WTC11 (cell line): ENCODE data around the gene KRTAP5-3. TPM values are rescaled to one million over a fixed set of nuclear protein-coding genes. Genes with fewer than 3 reads are reported as not detected.

Experiments used
- ATAC-seq: fragments of 200-7000 bp; cut with Tn5 transposase; 2 replicates; pipeline ENCODE4 v1.10.0; 2021; ENCODE audit warnings: mild to moderate bottlenecking, moderate library complexity
- CTCF ChIA-PET: fragments of 300-600 bp; sonication (Branson Sonifier 250); formaldehyde crosslinking; loops from one replicate; lab custom pipeline; 2021; ENCODE audit warnings: antibody characterized with exemption; lab: Charles Lee
- POLR2A ChIA-PET: fragments of 350-600 bp; sonication (Branson Sonifier 250); formaldehyde crosslinking; loops from one replicate; lab custom pipeline; 2021; ENCODE audit warnings: antibody characterized with exemption; lab: Charles Lee
- DNase-seq: peaks from one replicate; pipeline ENCODE4 v3.0.0; 2021; ENCODE audit warnings: low spot score
- H3K27ac Mint-ChIP-seq: 2 replicates; pipeline ENCODE4 v1.8.0; 2021; ENCODE audit warnings: mixed read lengths
- H3K27me3 Mint-ChIP-seq: 2 replicates; pipeline ENCODE4 v1.8.0; 2021; ENCODE audit warnings: low read depth, mild to moderate bottlenecking, moderate library complexity, mixed read lengths
- H3K36me3 Mint-ChIP-seq: 2 replicates; pipeline ENCODE4 v1.8.0; 2021; ENCODE audit warnings: mixed read lengths
- H3K4me1 Mint-ChIP-seq: 2 replicates; pipeline ENCODE4 v1.8.0; 2022; ENCODE audit warnings: mixed read lengths
- H3K4me3 Mint-ChIP-seq: 2 replicates; pipeline ENCODE4 v1.8.0; 2021; ENCODE audit warnings: mild to moderate bottlenecking, moderate library complexity, mixed read lengths
- H3K9me3 Mint-ChIP-seq: 2 replicates; pipeline ENCODE4 v1.8.0; 2021; ENCODE audit warnings: mixed read lengths
- CREB1 ChIP-seq: sonication (generic); formaldehyde crosslinking; IDR thresholded peaks from 2 replicates; pipeline ENCODE4 v1.8.0; 2023; ENCODE audit warnings: mild to moderate bottlenecking, missing genetic modification reagents
- ELF4 ChIP-seq: sonication (generic); formaldehyde crosslinking; IDR thresholded peaks from 2 replicates; pipeline ENCODE4 v1.8.1; 2022; ENCODE audit warnings: low read depth, mild to moderate bottlenecking, moderate library complexity, missing genetic modification reagents
- FOXP1 ChIP-seq: sonication (generic); formaldehyde crosslinking; IDR thresholded peaks from 2 replicates; pipeline ENCODE4 v1.8.0; 2022; ENCODE audit warnings: missing genetic modification reagents, mild to moderate bottlenecking, moderate library complexity, borderline replicate concordance
- IRF2 ChIP-seq: sonication (generic); formaldehyde crosslinking; IDR thresholded peaks from 2 replicates; pipeline ENCODE4 v1.8.0; 2022; ENCODE audit warnings: low read depth, missing genetic modification reagents, borderline replicate concordance
- JAZF1 ChIP-seq: fragments of 250-450 bp; sonication (Bioruptor Pico); IDR thresholded peaks from 2 replicates; pipeline ENCODE4 v1.9.0; 2021; ENCODE audit warnings: moderate library complexity, mild to moderate bottlenecking, inconsistent platforms
- NR3C1 ChIP-seq: sonication (generic); formaldehyde crosslinking; conservative IDR thresholded peaks from 2 replicates; pipeline ENCODE4 v1.8.1; 2023; ENCODE audit warnings: low read depth, mild to moderate bottlenecking, missing genetic modification reagents
- RELA ChIP-seq: sonication (generic); formaldehyde crosslinking; IDR thresholded peaks from 2 replicates; pipeline ENCODE4 v1.8.1; 2022; ENCODE audit warnings: missing genetic modification reagents, mild to moderate bottlenecking, borderline replicate concordance
- RORB ChIP-seq: fragments of 250-450 bp; sonication (Bioruptor Pico); IDR thresholded peaks from 2 replicates; pipeline ENCODE4 v1.9.0; 2021; ENCODE audit warnings: mild to moderate bottlenecking
- SP1 ChIP-seq: sonication (generic); formaldehyde crosslinking; conservative IDR thresholded peaks from 2 replicates; pipeline ENCODE4 v1.8.1; 2022; ENCODE audit warnings: missing genetic modification reagents
- ZNF219 ChIP-seq: sonication (generic); formaldehyde crosslinking; IDR thresholded peaks from 2 replicates; pipeline ENCODE4 v1.8.0; 2023; ENCODE audit warnings: missing genetic modification reagents, mild to moderate bottlenecking, borderline replicate concordance
- ZNF232 ChIP-seq: sonication (generic); formaldehyde crosslinking; IDR thresholded peaks from 2 replicates; pipeline ENCODE4 v1.8.0; 2022; ENCODE audit warnings: mild to moderate bottlenecking, missing genetic modification reagents
- total RNA-seq: library from RNA; stranded (reverse); gene quantifications from 3 replicates; pipeline ENCODE4 v1.2.3, GENCODE V29; 2021
- TF ChIP-seq, protein P1 (sequence below): sonication (generic); formaldehyde crosslinking; conservative IDR thresholded peaks from 2 replicates; pipeline ENCODE4 v1.8.1; 2023; ENCODE audit warnings: mild to moderate bottlenecking, low read depth, missing genetic modification reagents, moderate library complexity
- TF ChIP-seq, protein P2 (sequence below): sonication (generic); formaldehyde crosslinking; IDR thresholded peaks from 2 replicates; pipeline ENCODE4 v1.8.1; 2023; ENCODE audit warnings: mild to moderate bottlenecking, missing genetic modification reagents, moderate library complexity
- TF ChIP-seq, protein P3 (sequence below): sonication (generic); formaldehyde crosslinking; IDR thresholded peaks from 2 replicates; pipeline ENCODE4 v1.8.1; 2023; ENCODE audit warnings: mild to moderate bottlenecking, missing genetic modification reagents
- TF ChIP-seq, protein P4 (sequence below): sonication (generic); formaldehyde crosslinking; IDR thresholded peaks from 2 replicates; pipeline ENCODE4 v1.8.0; 2023; ENCODE audit warnings: missing genetic modification reagents
- TF ChIP-seq, protein P5 (sequence below): sonication (generic); formaldehyde crosslinking; IDR thresholded peaks from 2 replicates; pipeline ENCODE4 v1.8.0; 2023; ENCODE audit warnings: missing genetic modification reagents, mild to moderate bottlenecking, borderline replicate concordance
- TF ChIP-seq, protein P6 (sequence below): fragments of 250-450 bp; sonication (Bioruptor Pico); IDR thresholded peaks from 2 replicates; pipeline ENCODE4 v1.9.0; 2021; ENCODE audit warnings: mild to moderate bottlenecking
- TF ChIP-seq, protein P7 (sequence below): sonication (generic); formaldehyde crosslinking; IDR thresholded peaks from 2 replicates; pipeline ENCODE4 v1.8.0; 2022; ENCODE audit warnings: mild to moderate bottlenecking, missing genetic modification reagents
- TF ChIP-seq, protein P8 (sequence below): sonication (generic); formaldehyde crosslinking; IDR thresholded peaks from 2 replicates; pipeline ENCODE4 v1.8.1; 2022; ENCODE audit warnings: missing genetic modification reagents, borderline replicate concordance

Gene KRTAP5-3
- total RNA-seq, 1 experiment from 2014 or later: not detected

DNA sequence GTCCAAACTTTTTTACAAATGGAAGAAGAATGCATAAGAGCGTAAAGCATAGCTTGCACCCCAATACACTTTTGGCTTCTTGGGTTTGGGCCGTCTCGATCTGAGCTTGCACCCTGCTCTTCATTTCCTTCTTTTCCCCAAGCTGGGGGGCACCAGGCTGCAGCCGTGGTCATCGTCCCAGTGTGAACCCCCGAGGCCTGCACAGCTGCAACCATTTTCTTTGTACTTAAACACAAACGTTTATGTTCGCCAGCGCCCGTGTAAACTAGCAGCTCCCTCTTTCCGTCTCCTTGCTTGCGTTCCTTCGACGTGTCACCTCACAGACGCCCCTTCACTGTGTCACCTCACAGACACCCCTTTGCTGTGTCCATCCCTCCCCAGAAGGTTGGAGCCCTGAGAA is 31.4 kb upstream of the KRTAP5-3 start:
- TF ChIP-seq, protein P1, sequence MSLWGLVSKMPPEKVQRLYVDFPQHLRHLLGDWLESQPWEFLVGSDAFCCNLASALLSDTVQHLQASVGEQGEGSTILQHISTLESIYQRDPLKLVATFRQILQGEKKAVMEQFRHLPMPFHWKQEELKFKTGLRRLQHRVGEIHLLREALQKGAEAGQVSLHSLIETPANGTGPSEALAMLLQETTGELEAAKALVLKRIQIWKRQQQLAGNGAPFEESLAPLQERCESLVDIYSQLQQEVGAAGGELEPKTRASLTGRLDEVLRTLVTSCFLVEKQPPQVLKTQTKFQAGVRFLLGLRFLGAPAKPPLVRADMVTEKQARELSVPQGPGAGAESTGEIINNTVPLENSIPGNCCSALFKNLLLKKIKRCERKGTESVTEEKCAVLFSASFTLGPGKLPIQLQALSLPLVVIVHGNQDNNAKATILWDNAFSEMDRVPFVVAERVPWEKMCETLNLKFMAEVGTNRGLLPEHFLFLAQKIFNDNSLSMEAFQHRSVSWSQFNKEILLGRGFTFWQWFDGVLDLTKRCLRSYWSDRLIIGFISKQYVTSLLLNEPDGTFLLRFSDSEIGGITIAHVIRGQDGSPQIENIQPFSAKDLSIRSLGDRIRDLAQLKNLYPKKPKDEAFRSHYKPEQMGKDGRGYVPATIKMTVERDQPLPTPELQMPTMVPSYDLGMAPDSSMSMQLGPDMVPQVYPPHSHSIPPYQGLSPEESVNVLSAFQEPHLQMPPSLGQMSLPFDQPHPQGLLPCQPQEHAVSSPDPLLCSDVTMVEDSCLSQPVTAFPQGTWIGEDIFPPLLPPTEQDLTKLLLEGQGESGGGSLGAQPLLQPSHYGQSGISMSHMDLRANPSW: no peak
- TF ChIP-seq, protein P2, sequence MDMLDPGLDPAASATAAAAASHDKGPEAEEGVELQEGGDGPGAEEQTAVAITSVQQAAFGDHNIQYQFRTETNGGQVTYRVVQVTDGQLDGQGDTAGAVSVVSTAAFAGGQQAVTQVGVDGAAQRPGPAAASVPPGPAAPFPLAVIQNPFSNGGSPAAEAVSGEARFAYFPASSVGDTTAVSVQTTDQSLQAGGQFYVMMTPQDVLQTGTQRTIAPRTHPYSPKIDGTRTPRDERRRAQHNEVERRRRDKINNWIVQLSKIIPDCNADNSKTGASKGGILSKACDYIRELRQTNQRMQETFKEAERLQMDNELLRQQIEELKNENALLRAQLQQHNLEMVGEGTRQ (CRISPR knock-in tag): no peak
- TF ChIP-seq FOXP1 (CRISPR knock-in tag) (no peak), ELF4 (CRISPR knock-in tag) (no peak)
- TF ChIP-seq, protein P3, sequence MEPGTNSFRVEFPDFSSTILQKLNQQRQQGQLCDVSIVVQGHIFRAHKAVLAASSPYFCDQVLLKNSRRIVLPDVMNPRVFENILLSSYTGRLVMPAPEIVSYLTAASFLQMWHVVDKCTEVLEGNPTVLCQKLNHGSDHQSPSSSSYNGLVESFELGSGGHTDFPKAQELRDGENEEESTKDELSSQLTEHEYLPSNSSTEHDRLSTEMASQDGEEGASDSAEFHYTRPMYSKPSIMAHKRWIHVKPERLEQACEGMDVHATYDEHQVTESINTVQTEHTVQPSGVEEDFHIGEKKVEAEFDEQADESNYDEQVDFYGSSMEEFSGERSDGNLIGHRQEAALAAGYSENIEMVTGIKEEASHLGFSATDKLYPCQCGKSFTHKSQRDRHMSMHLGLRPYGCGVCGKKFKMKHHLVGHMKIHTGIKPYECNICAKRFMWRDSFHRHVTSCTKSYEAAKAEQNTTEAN: no peak
- TF ChIP-seq, protein P4, sequence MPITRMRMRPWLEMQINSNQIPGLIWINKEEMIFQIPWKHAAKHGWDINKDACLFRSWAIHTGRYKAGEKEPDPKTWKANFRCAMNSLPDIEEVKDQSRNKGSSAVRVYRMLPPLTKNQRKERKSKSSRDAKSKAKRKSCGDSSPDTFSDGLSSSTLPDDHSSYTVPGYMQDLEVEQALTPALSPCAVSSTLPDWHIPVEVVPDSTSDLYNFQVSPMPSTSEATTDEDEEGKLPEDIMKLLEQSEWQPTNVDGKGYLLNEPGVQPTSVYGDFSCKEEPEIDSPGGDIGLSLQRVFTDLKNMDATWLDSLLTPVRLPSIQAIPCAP (CRISPR knock-in tag): no peak
- TF ChIP-seq, protein P5, sequence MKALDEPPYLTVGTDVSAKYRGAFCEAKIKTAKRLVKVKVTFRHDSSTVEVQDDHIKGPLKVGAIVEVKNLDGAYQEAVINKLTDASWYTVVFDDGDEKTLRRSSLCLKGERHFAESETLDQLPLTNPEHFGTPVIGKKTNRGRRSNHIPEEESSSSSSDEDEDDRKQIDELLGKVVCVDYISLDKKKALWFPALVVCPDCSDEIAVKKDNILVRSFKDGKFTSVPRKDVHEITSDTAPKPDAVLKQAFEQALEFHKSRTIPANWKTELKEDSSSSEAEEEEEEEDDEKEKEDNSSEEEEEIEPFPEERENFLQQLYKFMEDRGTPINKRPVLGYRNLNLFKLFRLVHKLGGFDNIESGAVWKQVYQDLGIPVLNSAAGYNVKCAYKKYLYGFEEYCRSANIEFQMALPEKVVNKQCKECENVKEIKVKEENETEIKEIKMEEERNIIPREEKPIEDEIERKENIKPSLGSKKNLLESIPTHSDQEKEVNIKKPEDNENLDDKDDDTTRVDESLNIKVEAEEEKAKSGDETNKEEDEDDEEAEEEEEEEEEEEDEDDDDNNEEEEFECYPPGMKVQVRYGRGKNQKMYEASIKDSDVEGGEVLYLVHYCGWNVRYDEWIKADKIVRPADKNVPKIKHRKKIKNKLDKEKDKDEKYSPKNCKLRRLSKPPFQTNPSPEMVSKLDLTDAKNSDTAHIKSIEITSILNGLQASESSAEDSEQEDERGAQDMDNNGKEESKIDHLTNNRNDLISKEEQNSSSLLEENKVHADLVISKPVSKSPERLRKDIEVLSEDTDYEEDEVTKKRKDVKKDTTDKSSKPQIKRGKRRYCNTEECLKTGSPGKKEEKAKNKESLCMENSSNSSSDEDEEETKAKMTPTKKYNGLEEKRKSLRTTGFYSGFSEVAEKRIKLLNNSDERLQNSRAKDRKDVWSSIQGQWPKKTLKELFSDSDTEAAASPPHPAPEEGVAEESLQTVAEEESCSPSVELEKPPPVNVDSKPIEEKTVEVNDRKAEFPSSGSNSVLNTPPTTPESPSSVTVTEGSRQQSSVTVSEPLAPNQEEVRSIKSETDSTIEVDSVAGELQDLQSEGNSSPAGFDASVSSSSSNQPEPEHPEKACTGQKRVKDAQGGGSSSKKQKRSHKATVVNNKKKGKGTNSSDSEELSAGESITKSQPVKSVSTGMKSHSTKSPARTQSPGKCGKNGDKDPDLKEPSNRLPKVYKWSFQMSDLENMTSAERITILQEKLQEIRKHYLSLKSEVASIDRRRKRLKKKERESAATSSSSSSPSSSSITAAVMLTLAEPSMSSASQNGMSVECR: no peak
- TF ChIP-seq, protein P6, sequence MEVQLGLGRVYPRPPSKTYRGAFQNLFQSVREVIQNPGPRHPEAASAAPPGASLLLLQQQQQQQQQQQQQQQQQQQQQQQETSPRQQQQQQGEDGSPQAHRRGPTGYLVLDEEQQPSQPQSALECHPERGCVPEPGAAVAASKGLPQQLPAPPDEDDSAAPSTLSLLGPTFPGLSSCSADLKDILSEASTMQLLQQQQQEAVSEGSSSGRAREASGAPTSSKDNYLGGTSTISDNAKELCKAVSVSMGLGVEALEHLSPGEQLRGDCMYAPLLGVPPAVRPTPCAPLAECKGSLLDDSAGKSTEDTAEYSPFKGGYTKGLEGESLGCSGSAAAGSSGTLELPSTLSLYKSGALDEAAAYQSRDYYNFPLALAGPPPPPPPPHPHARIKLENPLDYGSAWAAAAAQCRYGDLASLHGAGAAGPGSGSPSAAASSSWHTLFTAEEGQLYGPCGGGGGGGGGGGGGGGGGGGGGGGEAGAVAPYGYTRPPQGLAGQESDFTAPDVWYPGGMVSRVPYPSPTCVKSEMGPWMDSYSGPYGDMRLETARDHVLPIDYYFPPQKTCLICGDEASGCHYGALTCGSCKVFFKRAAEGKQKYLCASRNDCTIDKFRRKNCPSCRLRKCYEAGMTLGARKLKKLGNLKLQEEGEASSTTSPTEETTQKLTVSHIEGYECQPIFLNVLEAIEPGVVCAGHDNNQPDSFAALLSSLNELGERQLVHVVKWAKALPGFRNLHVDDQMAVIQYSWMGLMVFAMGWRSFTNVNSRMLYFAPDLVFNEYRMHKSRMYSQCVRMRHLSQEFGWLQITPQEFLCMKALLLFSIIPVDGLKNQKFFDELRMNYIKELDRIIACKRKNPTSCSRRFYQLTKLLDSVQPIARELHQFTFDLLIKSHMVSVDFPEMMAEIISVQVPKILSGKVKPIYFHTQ (CRISPR knock-in tag): no peak
- TF ChIP-seq, all 79 proteins: peak for 0
- peaks cover 3% of the 10 kb centered on the region for H3K4me1 Mint-ChIP-seq
- ATAC-seq: no peak; the same call in 1 of the 2 replicates
- no peak overlapping the region for H3K4me3 Mint-ChIP-seq
- no peak for DNase-seq
- no peaks in the 10 kb centered on the region for H3K36me3 Mint-ChIP-seq
- H3K27ac Mint-ChIP-seq: no peak overlapping the region
- no peaks in the 10 kb centered on the region for H3K9me3 Mint-ChIP-seq
- H3K27me3 Mint-ChIP-seq: peaks cover 10% of the 10 kb centered on the region
- CTCF ChIA-PET: interaction anchor here (0.6 to 4.8 kb wide), 30 partner anchors 8 to 512 kb away, joined by 3 to 57 read pairs (median 4); partner anchors contain the start of gene KRTAP5-5
- POLR2A ChIA-PET: no interaction called here

DNA sequence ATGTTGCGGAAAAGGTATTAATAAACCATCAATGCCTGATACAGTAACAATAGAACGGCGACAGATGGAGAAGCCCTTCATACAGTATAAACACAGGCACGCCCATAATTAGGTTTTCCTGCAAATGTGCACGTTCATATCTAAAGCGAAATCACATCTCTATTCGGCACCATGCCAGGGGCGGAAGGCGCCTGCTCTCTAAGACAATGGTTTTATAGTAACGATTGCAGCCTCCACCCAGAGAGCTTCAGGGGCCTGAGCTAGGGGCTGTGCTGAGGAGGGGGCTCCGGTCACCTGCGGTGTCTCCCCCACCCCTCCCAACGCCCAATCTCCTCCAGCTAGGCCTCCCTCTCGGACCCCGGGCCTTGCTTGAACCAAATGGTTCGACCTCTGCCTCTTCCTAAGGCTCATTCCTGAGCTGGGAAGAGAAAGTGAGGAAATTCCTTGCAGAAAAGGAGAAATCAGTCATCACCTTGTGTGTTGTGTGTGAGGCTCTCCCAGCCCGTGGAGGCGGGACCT is 30.9 kb upstream of the KRTAP5-3 start:
- Mint-ChIP-seq H3K4me1 (peaks cover 3% of the 10 kb centered on the region), H3K36me3 (no peaks in the 10 kb centered on the region), H3K27ac (no peak overlapping the region), H3K27me3 (peaks cover 15% of the 10 kb centered on the region), H3K4me3 (no peak overlapping the region), H3K9me3 (no peaks in the 10 kb centered on the region)
- ChIA-PET POLR2A (no interaction called here), CTCF (interaction anchor here (0.7 to 4.8 kb wide), 18 partner anchors 9 to 512 kb away, joined by 3 to 57 read pairs (median 6); partner anchors contain the start of gene KRTAP5-5)
- no peak for ATAC-seq
- DNase-seq: no peak
- TF ChIP-seq IRF2 (CRISPR knock-in tag): no peak
- no peak for TF ChIP-seq RORB
- TF ChIP-seq ZNF219 (CRISPR knock-in tag): no peak
- no peak for TF ChIP-seq SP1
- TF ChIP-seq RELA (CRISPR knock-in tag): no peak
- TF ChIP-seq JAZF1 (CRISPR knock-in tag): no peak
- TF ChIP-seq, protein P7, sequence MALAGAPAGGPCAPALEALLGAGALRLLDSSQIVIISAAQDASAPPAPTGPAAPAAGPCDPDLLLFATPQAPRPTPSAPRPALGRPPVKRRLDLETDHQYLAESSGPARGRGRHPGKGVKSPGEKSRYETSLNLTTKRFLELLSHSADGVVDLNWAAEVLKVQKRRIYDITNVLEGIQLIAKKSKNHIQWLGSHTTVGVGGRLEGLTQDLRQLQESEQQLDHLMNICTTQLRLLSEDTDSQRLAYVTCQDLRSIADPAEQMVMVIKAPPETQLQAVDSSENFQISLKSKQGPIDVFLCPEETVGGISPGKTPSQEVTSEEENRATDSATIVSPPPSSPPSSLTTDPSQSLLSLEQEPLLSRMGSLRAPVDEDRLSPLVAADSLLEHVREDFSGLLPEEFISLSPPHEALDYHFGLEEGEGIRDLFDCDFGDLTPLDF (CRISPR knock-in tag): no peak
- TF ChIP-seq NR3C1: no peak
- TF ChIP-seq, protein P8, sequence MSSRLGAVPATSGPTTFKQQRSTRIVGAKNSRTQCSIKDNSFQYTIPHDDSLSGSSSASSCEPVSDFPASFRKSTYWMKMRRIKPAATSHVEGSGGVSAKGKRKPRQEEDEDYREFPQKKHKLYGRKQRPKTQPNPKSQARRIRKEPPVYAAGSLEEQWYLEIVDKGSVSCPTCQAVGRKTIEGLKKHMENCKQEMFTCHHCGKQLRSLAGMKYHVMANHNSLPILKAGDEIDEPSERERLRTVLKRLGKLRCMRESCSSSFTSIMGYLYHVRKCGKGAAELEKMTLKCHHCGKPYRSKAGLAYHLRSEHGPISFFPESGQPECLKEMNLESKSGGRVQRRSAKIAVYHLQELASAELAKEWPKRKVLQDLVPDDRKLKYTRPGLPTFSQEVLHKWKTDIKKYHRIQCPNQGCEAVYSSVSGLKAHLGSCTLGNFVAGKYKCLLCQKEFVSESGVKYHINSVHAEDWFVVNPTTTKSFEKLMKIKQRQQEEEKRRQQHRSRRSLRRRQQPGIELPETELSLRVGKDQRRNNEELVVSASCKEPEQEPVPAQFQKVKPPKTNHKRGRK (CRISPR knock-in tag): no peak
- no peak for TF ChIP-seq ZNF232
- TF ChIP-seq CREB1: no peak
